H4 (cell line): ENCODE measurements around the gene RAD51. TPM values are rescaled to one million over a fixed set of nuclear protein-coding genes. Genes with fewer than 3 reads are reported as not detected.
"Not testable (repeated sequence)": the region's sequence is repeated elsewhere in the genome, so short reads cannot be mapped to it uniquely, and the experiment has no call there.

ENCODE experiments used
- DNase-seq: peaks from one replicate; pipeline ENCODE4 v3.0.0-alpha.2; 2015; ENCODE audit warnings: low spot score
- total RNA-seq: library from RNA; depleted of rRNA; stranded (reverse); fragments of >200 nt; shearing (Covaris generic); gene quantifications from 2 replicates; pipeline ENCODE4 v1.2.3, GENCODE V29; 2014; rRNA removed

RAD51 gene
- total RNA-seq, result 8.5 and 13.5 TPM in 2 replicates

DNA sequence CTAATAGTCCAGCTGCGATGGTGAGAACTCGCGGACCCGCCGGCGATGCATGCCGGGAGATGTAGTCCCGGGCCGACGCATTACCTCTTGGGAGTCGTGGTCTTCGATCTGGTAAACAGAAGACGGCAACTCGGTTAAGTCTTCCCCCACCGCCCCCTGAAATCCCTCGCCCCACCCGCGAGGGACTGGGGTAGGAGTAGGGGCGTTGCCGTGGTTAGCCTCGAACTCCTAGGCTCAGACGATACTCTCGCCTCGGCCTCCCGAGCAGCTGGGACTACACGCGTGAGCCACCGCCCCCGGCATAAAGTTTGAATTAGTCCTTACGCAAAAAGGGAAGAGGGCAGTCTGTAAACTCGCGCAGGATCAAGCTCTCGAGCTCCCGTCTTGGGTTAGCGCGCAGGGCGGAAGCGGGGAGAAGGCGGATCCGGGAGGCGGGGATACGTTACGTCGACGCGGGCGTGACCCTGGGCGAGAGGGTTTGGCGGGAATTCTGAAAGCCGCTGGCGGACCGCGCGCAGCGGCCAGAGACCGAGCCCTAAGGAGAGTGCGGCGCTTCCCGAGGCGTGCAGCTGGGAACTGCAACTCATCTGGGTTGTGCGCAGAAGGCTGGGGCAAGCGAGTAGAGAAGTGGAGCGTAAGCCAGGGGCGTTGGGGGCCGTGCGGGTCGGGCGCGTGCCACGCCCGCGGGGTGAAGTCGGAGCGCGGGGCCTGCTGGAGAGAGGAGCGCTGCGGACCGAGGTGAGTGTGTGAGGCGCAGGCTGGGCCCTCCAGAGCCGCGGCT is at the start of gene RAD51:
TSS of gene RAD51 (plus strand) at position 487 of the 781 bp plus-strand sequence. CDS start 3,585 bp downstream, outside the sequence.
- DNase-seq, result peak; percentile 93

DNA sequence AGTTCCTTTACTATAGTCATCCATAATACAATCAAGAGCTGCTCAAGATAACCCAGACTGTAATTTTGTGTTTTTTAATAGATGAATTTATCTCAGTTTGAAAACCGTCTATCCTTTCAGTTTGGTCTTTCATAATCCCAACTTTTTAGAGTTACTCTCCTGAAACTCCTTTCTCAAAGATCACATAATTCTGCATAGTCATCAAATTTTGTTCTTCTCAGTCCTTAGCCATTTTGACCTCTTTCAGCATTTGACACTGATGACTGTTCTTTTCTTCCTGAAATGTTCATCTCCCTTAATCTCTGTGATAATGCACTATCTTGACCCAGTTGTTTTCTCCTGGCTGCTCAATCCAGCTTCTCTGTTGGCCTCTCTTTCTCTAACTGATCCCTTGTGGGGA is 47.5 kb upstream of the RAD51 start:
- no peak for DNase-seq

DNA sequence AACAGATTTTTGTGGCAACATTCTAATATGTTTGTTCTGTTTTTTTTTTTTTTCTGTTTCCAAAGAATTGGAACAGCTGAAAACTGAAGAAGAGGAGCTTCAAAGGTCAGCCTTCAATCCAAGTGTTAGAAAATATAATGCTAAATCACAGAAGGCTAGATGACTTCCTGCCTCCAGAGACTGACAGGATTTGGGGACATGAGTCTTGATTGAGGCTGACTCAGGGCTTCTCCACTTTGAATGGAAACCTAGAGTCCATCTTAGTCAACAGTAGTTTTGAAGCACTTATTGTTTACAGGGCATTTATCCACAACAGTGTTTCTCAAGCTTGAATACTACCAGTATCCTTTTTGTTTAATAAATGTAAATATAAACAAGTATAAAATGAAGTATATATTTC is 44.5 kb upstream of the RAD51 start:
- DNase-seq, result no peak

DNA sequence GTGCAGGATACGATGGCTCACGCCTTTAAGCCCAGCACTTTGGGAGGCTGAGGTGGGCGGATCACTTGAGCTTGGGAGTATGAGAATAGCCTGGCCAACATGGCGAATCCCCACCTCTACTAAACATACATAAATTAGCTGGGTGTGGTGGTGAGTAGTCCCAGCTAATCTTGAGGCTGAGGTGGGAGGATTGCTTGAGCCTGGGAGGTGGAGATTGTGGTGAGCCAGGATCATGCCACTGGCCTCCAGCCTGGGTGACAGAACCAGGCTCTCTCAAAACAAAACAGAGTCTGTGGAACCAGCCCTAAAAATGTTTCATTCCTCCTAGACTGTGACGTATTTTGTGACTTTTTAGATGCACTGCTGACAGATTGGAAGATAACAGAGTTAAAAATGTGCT is 34.3 kb upstream of the RAD51 start:
- no peak for DNase-seq

DNA sequence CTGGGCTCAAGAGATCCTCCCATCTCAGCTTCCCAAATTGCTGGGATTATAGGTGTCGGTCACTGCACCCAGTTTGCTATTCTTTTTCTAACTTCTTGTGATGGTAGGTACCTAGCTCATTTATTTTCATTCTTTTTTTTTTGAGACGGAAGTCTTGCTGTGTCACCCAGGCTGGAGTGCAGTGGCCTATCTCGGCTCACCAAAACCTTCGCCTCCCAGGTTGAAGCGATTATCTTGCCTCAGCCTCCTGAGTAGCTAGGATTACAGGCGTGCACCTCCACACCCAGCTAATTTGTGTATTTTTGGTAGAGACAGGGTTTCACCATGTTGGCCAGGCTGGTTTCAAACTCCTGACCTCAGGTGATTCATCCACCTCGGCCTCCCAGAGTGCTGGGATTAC is 30.1 kb upstream of the RAD51 start:
- DNase-seq, result no peak

DNA sequence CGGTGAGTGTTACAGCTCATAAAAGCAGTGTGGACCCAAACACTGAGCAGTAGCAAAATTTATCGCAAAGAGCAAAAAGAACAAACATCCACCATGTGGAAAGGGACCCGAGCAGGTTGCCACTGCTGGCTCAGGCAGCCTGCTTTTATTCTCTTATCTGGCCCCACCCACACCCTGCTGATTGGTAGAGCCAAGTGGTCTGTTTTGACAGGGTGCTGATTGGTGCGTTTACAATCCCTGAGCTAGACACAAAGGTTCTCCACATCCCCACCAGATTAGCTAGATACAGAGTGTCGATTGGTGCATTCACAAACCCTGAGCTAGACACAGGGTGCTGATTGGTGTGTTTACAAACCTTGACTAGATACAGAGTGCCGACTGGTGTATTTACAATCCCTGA is 18.7 kb upstream of the RAD51 start:
- not testable (repeated sequence) for DNase-seq

DNA sequence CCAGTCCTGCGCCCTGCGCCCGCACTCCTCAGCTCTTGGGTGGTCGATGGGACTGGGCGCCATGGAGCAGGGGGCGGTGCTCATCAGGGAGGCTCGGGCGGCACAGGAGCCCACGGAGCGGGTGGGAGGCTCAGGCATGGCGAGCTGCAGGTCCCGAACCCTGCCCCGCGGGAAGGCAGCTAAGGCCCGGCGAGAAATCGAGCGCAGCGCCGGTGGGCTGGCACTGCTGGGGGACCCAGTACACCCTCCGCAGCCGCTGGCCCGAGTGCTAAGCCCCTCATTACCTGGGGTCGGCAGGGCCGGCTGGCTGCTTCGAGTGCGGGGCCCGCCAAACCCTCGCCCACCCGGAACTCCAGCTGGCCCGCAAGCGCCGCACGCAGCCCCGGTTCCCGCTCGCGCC is 18.1 kb upstream of the RAD51 start:
- DNase-seq, result not testable (repeated sequence)

DNA sequence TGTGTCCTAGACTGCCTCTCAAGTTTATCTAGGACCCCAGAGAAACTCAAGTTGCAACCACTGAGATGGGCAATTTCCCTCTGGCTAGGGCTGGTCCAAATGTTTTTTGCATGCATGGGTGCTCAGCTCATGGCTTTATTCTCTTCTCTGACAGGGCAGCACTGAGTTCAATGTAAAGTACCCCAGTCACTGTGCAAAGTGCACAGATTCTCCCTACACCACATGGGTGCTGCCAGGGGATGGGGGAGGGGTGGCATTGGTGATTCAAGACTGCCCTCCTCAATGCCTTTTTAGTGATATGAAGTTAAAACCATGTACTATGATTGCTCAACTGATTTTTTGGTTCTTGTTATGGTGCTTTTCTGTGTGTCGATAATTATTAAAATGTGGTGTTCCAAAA is 14.8 kb upstream of the RAD51 start:
- no peak for DNase-seq

DNA sequence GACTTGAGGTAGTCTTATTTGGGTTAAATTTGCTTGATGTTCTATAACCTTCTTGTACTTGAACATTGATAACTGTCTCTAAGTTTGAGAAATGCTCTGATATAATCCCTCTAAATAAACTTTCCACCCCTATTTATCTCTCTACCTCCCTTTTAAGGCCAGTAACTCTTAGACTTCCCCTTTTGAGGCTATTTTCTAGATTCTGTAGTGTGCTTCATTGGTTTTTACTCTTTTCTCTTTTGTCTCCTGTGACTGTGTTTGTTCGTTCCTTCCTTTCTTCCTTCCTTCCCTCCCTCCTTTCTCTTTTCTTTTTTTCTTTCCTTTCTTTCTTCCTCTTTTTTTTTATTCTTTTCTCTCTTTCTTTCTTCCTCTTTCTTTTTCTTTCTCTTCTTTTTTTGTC is 14.0 kb upstream of the RAD51 start:
- not testable (repeated sequence) for DNase-seq

DNA sequence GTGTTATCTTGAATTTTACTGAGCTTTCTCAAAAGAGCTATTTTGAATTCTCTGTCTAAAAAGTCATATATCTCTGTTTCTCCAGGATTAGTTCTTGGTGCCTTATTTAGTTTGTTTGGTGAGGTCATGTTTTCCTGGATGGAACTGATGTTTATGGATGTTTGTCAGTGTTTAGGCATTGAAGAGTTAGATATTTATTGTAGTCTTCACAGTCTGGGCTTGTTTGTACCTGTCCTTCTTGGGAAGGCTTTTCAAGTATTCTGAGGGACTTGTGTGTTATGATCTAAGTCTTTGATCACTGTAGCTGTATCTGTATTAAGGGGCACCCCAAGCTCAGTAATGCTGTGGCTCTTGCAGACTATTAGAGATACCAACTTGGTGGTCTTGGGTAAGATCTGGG is 10.6 kb upstream of the RAD51 start:
- DNase-seq, result no peak

DNA sequence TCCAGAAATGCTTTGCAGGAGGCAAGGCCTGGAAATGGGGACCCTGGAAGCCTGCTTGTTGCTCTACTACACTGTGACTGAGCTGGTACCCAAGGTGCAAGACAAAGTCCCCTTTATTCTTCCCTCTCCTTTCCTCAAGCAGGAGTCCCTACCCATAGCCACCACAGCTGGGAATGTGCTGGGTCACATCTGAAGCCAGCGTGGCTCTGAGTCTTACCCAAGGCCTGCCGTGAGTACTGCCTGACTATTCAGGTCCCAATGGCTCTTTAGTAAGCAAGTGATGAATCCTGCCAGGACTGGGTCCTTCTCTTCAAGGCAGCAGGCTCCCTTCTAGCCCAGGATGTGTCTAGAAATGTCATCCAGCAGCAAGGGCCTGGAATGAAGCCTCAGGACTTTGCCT is 9.6 kb upstream of the RAD51 start:
- no peak for DNase-seq

DNA sequence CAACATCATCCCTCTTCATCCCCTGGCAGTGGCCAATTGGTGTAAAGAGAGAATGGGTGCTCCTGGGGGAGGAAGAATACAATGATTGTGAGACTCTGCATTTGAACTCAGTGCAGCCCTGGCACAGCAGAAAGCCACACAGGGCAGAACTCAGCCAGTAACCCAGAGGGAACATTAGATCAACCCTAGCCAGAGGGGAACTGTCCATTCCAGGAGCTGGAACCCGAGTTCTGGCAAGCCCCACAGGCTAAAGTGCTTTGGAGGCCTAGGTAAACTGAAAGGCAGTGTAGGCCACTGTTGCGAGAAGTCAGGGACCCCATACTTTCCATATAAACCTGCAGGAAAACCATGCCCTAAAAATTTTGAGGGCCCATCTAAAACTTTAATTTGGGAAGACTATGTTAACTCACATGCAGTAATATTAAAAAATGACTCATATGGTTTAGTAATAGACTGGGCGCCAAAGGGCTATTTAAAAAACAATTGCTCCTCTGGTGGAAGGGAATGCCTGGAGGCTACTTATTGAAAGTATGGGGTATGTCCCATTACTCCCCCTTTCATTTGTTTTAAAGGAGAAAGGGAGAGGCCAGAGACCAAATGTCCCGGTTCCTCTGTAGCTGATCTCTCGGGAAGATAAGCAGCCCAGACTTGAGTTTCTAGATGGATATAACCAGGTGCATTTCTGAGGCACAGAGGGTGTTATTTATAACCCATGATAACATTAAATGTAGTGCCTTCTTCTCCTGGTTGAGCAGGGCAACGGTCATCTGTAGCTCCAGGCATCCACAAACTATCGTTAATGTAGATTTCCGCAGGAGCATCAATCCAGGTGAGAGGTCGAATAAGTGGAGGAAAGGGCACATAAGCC is 5.8 kb upstream of the RAD51 start:
- DNase-seq, result no peak

DNA sequence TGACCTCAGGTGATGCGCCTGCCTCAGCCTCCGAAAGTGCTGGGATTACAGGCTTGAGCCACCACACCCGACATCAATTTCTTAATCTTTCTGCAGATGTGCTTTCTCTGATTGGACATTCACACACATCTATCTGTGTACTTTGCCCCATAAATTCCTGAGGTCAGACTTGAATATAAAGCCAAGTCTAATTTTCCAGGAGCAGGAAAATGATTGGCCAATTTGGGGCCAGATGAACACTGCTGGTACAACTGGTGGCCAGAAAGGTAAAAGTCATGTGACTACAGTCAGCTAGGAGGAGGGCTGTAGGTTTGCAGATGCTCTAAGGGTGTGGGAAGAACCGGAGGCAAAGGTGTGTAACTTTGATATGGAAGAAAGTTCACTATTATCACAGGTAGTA is 3.2 kb upstream of the RAD51 start:
- DNase-seq, result peak; percentile 37

DNA sequence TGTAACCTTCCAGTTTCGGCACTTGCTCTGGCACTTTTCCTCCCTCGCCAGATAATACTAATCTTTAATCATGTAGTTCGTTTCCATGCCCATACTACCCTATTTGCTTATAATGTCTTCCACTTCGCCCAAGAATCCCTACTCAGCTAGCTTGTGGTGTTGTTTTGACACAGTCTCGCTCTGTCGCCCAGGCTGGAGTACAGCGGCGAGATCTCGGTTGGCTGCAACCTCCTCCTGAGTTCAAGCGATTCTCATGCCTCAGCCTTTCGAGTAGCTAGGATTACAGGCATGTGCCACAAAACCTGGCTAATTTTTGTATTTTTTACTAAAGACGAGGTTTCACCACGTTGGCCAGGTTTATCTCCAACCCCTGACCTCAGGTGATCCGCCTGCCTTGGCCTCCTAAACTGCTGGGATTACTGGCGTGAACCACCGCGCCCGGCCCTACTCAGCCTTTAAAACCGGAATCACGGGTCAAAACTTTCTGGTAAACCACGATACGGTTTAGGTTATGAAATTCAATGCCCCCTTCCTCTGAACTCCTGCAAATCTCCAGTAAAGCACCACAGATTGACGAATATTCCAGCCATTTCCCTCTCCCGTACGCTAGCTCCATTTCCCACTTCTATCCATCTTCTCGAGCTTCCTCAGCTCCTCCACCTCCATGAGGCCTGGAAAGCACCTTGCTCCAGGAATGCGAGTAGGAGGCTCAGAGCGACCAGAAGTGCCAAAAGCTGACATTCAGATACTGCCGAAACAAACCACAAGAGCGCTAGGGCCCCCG is 878 bp upstream of the RAD51 start:
- DNase-seq, result no peak

DNA sequence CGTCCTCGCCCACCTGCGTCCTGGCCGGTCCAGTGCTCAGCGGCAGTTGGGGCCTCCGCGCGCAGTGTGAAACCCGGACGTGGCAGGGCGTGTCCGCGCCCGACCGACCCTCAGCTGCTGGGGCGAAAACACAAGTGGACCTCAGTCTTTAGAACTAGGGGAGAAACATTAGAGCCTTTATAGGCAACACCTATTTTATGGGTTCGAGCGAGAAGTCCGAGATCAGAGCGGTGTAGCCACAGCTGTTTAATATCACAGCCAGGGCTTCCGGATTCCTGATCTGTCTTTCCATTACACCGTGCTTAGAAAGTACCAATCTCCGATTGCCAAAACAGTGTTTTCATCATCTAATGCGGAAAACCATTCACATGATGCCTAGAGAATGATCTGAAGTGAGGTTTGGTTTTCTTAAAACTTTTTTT is 506 bp downstream of the RAD51 start:
- no peak for DNase-seq

DNA sequence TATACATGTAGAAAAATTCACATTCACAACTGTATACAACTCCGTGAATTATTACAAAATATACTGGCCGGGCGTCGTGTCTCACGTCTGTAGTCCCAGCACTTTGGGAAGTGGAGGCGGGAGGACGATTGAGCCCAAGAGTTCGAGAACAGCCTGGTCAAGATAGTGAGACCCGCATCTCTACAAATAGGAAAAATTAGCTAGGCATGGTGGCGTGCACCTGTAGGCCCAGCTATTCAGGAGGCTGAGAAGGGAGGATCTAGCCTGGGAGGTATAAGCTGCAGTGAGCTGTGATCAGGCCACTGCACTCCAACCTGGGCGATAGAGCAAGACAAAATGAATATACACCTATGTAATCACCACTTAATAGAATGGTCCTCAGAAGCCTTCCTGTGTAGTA is 1.3 kb downstream of the RAD51 start:
- DNase-seq, result no peak

DNA sequence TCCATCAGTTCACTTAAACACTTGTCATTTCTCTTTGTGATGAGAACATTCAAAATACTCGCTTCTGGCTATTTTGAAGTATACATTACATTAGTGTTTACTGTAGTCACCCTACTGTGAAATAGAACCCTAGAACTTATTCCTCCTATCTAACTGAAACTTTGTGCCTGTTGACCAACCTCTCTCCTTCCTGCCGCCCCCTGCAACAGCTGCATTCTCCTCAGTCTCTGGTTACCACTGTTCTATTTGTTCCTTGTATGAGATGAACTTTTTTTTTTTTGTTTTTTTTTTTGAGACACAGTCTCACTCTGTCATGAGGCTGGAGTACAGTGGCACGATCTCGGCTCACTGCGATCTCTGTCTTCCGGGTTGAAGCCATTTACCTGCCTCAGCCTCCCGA is 2.9 kb downstream of the RAD51 start:
- no peak for DNase-seq

DNA sequence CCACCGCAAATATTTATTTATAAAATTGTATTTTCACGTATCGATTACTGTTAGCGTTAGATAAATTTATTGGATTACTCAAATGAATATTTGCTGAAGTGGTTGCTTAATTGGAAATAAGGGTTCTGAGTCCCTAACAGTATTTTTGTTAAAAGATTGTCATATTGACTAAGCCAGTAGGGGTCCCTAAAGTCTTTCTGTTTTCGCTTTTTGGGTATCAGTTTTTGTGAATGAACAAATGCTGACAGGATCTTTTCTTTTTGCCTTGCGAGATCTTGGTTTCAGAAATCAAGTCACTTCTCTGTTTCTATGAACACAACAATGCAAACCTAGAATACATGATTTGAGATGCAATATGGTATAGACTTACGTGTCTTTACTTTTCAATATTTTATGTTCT is 7.1 kb downstream of the RAD51 start:
- DNase-seq, result no peak

DNA sequence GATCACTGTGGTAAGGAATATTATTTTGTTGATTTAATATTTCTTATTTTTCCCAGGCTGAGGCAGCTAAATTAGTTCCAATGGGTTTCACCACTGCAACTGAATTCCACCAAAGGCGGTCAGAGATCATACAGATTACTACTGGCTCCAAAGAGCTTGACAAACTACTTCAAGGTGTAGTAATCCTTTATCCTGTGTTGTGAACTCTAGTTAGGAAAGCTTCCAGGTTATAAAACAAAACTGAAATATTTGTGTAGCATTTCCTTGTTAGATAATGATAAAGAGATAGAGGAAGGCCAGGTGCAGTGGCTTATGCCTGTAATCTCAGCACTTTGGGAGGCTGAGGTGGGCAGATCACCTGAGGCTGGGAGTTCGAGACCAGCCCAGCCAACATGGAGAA is 11.1 kb downstream of the RAD51 start:
- no peak for DNase-seq

DNA sequence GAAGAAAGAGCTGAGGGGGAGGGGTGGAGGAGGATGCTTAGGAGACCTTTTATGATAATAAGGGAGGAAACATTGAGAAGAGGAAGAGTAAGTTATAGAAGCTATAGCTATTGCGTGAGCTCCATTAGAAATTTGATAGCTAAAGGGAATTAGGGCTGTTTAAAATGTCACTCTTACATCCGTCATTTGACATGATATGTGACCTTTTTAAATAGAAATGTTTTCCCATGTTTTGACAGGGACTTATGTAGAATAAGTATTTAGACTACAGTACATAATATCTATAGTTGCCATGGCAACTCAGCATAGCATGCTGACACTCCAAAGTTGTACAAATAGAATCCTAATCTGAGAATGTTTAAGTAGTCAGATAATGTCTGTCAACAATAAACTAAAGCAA is 19.2 kb downstream of the RAD51 start:
- DNase-seq, result no peak

DNA sequence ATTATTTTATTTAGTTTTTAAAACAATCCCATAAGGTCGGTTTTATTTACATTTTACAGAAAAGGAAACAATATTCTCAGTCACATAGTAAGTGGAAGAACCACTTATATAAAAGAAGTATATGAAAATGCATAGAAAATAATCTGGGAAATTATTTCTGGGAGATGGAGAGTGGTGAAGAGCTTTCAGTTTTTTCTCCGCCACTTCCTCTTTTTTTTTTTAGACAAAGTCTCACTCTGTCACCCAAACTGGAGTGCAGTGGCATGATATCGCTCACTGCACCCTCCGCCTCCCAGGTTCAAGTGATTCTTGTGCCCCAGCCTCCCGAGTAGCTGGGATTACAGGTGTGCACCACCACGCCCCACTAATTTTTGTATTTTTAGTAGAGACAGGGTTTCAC is 21.2 kb downstream of the RAD51 start:
- no peak for DNase-seq

DNA sequence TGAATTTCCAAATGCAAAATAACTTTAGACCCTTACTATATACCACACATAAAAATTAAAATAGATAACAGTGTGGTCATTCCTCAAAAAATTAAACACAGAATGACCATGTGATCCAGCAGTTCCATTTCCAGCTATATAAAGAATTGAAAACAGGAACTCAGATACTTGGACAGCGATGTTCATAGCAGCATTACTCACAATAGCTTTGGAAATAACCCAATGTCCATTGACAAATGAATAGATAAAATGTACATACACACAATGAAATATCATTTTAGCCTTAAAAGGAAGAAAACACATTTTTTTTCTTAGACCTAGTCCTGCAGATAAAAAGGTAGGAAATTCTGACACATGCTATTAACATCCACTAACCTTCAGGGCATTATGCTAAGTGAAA is 26.7 kb downstream of the RAD51 start:
- DNase-seq, result no peak
